ENCODE data around the gene CEBPZ.

DNA sequence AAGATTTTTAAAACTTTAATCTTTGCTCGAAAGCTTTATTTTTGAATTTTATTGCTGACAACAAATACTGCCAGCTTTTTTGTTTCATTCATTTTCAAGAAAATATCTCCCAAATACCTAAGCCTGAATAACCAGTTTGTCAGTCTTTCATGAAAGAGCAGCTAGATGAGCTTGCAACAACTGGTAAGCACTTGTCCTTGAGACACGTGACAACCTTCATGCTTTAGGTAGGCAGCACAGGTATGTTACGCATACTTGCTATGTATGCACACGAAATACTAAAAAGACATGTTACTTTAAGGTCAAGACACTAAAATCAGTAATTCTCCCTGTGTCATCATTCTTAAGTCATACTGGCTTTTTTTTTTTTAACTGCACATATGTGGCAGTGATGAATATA, 12.3 kb downstream of the CEBPZ start:
- TF ChIP-seq, protein P1, sequence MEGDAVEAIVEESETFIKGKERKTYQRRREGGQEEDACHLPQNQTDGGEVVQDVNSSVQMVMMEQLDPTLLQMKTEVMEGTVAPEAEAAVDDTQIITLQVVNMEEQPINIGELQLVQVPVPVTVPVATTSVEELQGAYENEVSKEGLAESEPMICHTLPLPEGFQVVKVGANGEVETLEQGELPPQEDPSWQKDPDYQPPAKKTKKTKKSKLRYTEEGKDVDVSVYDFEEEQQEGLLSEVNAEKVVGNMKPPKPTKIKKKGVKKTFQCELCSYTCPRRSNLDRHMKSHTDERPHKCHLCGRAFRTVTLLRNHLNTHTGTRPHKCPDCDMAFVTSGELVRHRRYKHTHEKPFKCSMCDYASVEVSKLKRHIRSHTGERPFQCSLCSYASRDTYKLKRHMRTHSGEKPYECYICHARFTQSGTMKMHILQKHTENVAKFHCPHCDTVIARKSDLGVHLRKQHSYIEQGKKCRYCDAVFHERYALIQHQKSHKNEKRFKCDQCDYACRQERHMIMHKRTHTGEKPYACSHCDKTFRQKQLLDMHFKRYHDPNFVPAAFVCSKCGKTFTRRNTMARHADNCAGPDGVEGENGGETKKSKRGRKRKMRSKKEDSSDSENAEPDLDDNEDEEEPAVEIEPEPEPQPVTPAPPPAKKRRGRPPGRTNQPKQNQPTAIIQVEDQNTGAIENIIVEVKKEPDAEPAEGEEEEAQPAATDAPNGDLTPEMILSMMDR (IDR thresholded peaks at IDR 0.05; ENCODE audit: insufficient read depth, low read depth, low read length) = no peak
- TF ChIP-seq EZH2 (IDR thresholded peaks at IDR 0.05; ENCODE audit: insufficient read depth, low read length) = no peak
